Activated CD4-positive, alpha-beta T cell treated with anti-CD3 and anti-CD28 coated beads, Interleukin-2, Interleukin-6, amounts not matched to agents 100 ng/mL and 50 ng/mL, durations not matched to agents 16 hours and 8 hours (primary cell): ENCODE data around the gene OTUD4.
A peak's percentile ranks its signal among the peaks of the same experiment; 100 is the strongest.
"Not testable (repeated sequence)": the region's sequence is repeated elsewhere in the genome, so short reads cannot be mapped to it uniquely, and the experiment has no call there.

Experiments
- DNase-seq: peaks from one replicate; pipeline ENCODE4 v3.0.0-alpha.2; 2020

Gene OTUD4, protein sequence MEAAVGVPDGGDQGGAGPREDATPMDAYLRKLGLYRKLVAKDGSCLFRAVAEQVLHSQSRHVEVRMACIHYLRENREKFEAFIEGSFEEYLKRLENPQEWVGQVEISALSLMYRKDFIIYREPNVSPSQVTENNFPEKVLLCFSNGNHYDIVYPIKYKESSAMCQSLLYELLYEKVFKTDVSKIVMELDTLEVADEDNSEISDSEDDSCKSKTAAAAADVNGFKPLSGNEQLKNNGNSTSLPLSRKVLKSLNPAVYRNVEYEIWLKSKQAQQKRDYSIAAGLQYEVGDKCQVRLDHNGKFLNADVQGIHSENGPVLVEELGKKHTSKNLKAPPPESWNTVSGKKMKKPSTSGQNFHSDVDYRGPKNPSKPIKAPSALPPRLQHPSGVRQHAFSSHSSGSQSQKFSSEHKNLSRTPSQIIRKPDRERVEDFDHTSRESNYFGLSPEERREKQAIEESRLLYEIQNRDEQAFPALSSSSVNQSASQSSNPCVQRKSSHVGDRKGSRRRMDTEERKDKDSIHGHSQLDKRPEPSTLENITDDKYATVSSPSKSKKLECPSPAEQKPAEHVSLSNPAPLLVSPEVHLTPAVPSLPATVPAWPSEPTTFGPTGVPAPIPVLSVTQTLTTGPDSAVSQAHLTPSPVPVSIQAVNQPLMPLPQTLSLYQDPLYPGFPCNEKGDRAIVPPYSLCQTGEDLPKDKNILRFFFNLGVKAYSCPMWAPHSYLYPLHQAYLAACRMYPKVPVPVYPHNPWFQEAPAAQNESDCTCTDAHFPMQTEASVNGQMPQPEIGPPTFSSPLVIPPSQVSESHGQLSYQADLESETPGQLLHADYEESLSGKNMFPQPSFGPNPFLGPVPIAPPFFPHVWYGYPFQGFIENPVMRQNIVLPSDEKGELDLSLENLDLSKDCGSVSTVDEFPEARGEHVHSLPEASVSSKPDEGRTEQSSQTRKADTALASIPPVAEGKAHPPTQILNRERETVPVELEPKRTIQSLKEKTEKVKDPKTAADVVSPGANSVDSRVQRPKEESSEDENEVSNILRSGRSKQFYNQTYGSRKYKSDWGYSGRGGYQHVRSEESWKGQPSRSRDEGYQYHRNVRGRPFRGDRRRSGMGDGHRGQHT

DNA sequence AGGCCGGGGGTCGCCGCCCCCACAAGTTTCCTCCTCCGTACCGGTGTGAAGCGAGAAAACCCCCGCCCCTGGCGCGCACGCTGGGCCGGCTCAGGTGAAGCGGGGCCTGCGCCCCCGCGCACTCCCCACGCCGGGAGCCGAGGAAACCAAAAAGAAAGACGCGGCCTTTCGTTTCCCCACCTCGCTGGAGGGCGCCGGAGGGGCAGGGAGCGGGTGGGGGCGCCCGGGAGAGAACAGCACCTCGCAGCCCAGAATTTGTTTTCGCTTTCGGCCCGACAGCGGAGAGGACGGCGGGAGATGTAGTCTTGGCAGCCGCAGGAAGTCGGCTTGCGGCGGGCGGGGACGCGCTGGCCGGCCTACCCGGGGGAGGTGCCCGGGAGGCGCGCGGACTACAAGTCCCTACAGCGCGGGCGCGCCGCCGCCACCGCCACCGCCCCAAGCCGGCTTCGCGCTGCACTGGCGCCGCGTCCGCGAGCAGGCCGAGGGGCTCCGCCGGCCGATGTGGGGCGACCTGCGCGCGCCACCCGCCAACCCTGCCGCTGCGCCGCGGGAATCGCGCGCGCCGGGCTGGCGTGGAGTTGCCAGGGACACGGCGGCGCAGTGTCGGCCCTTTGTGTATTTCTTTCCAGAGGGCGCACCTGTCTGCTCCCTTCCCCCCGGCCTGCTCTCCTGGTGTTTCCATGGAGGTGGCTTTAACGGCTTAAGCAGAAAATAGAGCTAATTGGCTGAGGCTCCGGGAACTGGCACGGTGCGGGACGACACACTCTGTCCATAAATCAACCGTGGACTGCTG, at the start of gene OTUD4:
TSS of gene OTUD4 (minus strand) at position 292 of the 793 bp plus-strand sequence. CDS start 616 bp downstream, outside the sequence.
- peak; percentile 97 for DNase-seq

DNA sequence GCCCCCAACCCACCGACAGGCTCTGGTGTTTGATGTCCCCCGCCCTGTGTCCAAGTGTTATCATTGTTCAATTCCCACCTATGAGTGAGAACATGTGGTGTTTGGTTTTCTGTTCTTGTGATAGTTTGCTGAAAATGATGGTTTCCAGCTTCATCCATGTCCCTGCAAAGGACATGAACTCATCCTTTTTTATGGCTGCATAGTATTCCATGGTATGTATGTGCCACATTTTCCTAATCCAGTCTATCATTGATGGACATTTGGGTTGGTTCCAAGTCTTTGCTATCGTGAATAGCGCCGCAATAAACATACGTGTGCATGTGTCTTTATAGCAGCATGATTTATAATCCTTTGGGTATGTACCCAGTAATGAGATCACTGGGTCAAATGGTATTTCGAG, 42.8 kb upstream of the OTUD4 start:
- DNase-seq, result not testable (repeated sequence)

DNA sequence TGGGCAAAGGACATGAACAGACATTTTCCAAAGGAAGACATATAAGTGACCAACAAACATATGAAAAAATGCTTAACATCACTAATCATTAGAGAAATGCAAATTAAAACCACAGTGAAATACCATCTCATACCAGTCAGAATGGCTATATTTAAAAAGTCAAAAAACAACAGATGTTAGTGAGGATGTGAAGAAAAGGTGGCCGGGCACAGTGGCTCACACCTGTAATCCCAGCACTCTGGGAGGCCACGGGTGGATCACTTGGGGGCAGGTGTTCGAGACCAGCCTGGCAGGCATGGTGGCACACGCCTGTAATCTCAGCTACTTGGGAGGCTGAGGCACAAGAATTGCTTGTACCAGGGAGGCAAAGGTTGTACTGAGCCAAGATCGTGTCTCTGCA, 41.1 kb upstream of the OTUD4 start:
- not testable (repeated sequence) for DNase-seq

DNA sequence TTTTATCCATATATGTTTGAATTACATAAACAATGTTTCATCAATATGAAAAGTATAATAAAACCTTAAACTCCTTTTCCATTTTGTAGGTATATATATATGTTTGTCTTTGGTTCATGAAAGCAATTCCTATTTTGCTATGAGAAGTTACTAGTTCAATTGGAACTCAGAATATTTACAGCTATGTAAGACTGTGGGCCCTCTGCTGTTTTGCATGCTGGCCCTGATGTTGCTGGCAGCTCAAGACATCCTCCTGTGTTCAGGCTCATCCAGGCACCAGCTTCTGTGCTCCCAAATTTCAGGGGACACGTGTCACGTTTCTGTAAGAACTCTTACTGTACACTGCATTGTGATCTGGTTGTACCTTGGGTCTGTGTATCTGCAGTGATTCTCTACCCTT, 38.7 kb upstream of the OTUD4 start:
- DNase-seq, result no peak

DNA sequence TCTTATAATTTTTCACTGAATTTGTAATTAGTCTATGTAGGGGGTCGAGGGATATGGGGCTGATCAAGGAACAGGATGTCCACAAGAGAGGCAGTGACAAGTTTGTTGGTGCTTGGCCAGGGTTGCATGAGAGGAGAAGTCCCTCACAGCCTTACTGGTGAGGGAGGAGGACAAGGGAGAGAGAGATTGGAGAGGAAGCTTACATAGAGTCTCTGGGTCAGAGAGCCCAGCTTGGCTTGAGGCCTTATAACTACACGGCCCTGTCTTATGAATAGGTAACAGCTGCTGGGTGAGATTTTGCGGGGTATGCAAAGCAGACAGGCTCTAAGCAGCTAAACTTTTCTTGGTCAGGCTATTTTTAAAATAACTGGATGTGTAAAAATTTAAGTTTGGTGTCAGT, 37.9 kb upstream of the OTUD4 start:
- DNase-seq, result no peak

DNA sequence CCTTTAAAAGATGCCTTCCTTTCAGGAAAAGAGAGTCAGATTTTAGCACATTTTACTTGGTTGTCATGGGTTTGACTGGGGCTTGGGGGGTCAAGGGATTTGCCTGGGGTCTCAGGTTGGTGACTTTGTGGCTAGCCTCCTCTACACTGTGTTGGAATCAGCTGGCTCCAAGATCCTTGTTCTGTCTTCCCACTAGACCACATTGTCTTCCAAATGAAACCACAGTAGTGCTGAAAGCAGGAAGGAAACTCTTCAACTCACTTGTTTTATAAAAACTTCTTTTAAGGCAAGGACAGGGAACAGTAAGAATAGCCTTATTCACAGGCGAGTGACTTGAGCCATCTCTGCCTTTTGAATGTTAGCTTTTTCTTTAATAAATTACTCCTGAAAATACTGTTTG, 37.0 kb upstream of the OTUD4 start:
- no peak for DNase-seq

DNA sequence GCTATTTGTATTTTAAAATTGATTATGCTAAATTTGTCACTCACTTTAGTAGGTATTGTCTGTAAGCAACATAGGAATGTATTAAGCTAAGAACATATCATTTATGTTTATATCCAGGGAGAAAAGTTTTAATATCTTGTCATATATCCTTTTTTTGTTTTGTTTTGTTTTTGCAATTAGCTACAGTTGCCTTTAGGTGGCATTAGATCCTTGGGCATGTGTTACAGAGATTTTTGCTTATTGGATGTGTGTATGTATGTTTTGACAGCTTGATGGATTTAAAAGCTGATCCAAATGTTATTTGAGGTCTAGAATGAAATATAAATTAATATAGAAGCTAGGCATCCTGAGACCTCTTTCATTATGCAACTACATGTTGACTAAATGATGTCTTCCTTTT, 36.1 kb upstream of the OTUD4 start:
- peak; percentile 2 for DNase-seq

DNA sequence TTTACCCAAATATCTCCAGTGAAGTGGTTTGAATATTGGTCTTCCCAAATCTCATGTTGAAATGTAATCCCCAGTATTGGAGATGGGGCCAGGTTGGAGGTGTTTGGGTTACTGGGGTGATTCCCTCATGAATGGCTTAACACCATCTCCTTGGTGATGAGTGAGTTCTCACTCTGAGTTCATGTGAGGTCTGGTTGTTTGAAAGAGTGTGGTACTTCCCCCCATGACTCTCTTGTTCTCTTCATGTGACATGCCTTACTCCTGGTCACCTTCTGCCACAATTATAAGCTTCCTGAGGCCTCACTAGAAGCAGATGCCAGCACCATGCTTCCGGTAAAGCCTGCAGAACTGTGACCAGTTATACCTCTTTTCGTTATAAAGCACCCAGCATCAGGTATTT, 32.9 kb upstream of the OTUD4 start:
- DNase-seq, result no peak

DNA sequence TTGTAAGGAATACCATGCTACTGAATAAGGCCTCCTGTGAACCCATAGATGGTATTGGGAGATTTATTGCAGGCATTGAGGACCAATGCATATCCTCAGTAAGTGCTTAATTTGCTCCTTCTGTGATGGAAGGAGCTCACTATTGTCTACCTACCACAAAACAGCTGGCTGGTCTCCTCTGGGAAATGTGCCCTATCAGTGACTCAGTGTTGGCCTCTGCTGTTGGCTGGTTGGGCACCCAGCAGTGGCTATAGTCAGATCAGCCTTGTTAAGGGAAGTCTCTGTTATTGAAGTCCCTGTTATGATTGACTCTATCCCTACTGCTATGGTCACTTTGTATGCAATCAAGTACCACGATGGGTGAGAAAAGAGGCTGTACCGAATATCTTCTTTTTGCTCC, 27.5 kb upstream of the OTUD4 start:
- no peak for DNase-seq

DNA sequence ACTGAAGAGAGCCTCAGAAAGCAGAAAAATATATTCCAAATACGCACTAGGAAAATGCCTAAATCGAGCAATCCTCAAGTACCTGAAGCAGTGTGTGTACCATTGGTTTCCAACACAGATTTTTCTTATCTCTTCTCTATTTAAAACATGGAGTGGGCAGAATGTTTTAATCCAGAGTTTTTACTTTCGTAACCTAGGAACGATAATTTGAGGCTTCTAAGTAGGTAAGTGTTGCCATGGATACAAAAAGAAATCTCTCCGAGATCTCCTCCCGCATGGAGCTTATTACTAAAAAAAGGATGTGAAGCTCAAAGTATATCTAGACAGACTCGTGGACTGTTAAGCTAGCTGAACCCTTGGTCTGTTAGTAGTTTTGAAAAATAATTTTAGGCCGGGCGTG, 23.0 kb upstream of the OTUD4 start:
- no peak for DNase-seq

DNA sequence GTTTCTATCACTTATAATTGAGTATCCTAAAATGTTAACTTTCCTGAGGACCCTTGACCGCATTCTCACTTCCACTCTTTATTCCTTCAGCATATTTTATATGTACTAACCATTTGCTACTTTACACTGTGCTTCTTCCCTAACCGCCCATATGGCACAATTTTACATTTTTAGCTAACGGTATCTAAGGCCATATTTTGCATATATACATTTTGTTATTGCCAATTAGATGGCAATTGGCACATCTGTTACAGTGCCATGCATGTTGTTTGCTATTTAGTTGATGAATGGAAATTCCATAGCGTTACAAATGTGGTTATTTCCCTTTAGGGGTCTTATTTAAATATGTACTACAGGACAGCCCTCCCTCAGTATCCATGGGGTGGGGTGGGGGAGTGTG, 20.0 kb upstream of the OTUD4 start:
- no peak for DNase-seq

DNA sequence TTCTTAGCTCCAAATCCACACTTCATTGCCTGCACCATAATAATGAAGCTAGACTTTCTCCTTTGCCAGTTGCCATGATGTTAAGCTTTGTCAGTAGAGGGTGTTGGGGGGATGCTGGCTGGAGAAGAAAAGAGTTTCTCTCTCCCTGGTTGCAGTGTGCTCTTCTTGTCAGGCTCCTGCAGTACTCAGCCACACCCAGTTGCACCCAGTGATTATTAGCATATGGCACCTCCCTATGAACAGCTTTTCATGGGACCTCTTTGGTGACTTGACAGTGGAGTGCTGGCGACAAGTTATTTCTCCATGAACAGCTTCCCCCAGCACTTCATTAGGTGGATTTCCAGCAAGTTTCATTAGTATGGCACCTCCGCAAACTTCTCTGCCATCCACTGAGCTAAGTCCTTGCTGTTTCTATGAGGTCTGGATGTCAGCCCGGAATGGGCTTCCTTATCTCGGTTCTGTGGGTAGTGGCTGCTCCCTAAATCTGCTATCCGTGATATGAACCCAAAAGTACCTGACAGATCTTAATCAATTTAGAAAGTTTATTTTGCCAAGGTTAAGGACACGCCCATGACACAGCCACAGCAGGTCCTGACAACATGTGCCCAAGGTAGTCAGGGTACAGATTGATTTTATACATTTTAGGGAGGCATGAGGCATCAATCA, 18.8 kb upstream of the OTUD4 start:
- no peak for DNase-seq

DNA sequence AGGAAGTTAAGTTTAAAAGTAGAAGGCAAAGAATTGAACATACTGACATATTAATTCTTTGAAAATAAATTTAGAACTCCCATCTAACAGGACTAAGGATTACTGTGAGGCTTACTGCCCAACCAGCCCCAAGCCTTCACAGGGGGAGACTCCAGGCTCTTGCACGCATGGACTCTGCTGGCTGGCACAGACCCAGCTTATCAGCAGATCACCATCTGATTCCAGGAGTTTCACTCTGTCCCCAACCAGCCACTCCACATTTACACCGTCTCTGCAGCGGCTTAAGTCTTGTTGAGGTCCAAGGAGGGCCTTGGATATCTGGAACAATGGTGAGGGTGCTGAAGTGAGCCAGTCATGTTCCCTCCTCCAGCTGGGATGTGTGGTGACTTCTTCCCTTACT, 16.4 kb upstream of the OTUD4 start:
- DNase-seq, result no peak

DNA sequence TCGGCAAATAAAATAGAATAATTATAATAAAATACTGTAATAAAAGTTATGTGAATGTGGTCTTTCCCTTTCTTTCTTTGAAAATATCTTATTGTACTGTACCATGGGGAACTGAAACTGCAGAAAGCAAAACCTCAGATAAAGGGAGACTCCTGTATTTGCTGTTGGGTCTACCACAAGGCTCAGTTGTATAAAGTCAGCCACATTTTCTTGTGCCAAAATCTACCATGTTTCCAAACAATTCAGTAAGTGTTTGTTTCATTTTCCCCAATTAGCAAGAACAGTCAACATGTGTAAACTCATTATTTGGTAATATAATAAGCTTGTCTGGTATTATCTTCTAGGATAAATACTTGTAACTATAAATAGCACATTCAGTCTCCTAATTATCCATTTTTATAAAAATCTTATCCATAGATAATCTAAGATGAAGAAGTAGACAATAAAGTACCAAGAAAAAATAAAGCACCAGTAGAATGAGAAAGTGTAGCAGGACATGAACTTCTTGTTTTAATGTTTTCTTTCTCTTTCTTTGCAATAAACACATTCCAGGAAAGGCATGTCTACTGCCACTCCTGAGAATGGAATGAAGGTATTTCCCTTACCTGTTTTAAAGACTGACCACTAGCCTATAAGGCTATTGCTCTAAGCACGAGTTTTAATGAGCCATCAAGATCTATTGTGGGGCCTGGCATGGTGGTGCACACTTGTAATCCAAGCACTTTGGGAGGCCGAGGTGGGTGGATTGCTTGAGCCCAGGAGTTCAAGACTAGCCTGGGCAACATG, 15.0 kb upstream of the OTUD4 start:
- DNase-seq, result no peak

DNA sequence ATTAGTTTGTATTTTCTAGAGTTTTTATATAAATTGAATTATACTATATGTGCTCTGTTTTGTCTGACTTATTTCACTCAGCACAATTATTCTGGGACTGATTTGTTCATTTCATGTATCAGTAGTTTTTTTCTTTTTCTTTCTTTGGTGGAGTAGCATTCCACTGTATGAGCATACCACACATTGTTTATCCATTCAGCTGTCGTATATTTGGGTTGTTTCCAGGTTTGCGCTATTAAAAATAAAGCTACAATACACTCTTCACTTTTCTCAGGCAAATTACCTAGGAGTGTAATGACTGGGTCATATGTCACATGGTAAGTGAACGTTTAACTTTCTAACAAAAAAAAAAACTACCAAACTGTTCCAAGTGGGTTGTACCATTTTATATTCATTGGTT, 9.6 kb upstream of the OTUD4 start:
- no peak for DNase-seq

DNA sequence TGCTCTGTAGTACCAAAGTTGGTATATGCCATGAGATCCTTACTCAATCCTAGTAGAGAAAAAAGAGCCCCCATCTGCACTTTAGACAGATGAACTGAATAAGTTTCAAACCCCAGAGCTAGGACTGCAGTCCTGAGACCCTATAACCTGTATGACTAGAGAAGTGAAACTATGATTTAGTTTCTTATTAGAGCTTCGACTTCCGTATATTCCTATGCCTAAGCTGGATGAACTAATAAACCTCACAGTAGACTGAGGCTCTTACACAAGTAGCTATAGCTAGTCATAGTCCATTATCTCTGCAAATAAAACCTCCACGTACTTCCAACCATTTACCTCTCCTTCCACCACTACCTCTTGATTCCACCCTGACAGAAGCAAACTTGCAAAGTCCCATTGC, 6.3 kb upstream of the OTUD4 start:
- DNase-seq, result no peak

DNA sequence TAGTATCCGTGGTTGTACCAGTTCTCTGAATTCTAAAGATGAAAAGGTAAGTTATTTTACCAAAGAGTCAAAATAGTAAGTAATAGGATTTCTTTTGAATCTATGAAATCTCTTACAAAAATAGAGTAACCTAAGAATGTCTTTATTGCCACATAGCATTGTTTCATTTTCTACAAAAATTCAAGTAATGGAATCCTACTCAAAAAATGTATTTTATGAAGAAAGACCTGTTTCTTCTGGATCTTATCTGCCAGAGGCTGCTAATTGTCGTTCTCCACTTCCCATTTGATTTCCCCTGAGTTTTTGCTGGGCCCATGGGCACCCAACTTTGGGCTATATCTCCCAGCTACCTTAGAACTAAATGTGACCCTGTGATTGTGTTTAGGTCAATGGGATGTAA, 3.2 kb upstream of the OTUD4 start:
- no peak for DNase-seq

DNA sequence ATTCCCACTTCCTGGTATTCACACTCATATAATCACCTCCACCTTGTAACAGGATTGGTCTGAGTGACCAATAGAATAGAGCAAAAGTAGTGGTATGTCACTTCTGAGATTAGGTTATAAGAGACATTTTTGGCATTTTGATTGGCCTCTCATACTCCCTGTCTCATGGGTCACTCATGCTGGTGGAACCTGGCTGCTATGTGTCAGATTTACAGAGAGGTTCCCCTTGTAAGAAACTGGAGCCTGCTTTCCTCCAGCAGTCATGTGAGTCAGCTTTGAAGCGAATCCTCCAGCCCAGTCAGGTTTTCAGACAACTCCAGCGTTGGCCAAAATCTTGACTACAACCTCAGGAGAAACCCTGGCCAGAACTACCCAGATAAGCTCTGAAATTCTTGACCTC, 2.6 kb upstream of the OTUD4 start:
- no peak for DNase-seq

DNA sequence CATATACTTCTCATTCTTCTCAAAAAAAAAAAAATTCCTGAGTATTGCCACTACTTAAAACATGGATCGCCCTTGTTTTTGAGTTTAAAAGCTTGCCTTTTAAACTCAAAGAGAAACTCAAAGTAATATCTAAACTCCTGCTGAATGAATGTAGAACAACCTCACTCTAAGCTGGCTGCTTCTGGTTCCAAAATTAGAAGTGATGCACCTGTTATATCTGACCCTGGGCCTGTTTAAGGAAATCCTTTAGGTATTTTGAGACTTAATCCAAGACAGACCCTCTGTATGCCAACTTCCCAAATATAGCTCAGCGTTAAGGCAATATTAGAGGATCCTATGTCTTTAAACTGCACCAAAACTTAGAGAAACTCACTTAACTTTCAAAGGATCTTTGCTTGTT, 1.8 kb upstream of the OTUD4 start:
- DNase-seq, result no peak

DNA sequence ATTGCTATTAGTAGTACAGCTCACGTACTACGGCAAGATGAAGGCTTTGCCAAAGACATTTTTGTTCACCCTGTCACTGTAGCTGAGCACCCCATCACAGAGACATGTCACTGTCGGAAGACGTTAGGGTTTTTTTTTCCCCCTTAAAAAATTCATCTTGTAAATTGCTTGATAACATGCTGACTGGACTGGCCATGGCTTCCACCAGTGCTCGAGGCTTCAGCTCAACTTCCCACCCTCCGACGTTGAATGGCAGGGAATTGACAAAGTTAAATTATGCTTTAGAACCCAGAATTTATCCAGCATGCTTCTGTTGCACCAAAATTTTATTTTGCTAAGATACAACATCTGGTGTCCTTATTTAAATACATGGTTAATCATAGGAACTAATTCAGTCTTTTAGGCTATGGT, 707 bp upstream of the OTUD4 start:
- DNase-seq, result no peak

DNA sequence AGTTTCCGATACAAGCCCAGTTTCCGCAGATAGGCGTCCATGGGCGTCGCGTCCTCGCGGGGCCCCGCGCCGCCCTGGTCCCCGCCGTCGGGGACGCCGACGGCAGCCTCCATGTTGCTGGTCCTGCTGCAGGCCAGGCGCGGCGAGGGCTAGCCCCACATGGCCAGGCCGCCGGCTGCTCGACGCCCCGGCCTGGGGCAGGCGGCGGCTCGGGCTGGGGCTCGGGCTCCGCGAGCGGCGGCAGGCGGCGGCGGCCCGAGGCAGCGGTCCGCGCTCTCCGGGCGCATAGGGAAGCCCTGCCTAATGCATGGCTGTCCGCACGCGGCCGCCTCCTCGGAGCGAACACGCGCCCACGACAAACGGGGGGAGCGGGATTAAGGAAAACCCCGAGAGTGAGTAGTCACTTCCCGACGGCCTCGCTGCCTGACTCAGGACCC, 510 bp downstream of the OTUD4 start:
- DNase-seq, result not testable (repeated sequence)
